Effector memory CD4-positive, alpha-beta T cell (primary cell): Measurements from ENCODE around the gene ADAMTS14.
"Not testable (repeated sequence)": the region's sequence is repeated elsewhere in the genome, so short reads cannot be mapped to it uniquely, and the experiment has no call there.

Experiments used
- DNase-seq, 3 donors: peaks; one replicate each; pipeline ENCODE4 v3.0.0-alpha.2; 2020
- H3K27ac ChIP-seq: 2 replicates; pipeline ENCODE4 v1.7.0; 2013; ENCODE audit warnings: mild to moderate bottlenecking, low read length, moderate library complexity; ENCODE audit not compliant: insufficient read depth, poor library complexity, severe bottlenecking
- H3K27me3 ChIP-seq: replicated peaks from 2 replicates; pipeline ENCODE4 v1.7.0; 2013; ENCODE audit warnings: mild to moderate bottlenecking, low read length; ENCODE audit not compliant: insufficient read depth, control insufficient read depth, poor library complexity, severe bottlenecking
- H3K36me3 ChIP-seq: 2 replicates; pipeline ENCODE4 v1.7.0; 2013; ENCODE audit warnings: mild to moderate bottlenecking, low read length, moderate library complexity; ENCODE audit not compliant: control insufficient read depth, insufficient read depth
- H3K4me1 ChIP-seq: 2 replicates; pipeline ENCODE4 v1.7.0; 2013; ENCODE audit warnings: low read length, mild to moderate bottlenecking; ENCODE audit not compliant: control insufficient read depth, insufficient read depth, poor library complexity, severe bottlenecking
- H3K4me3 ChIP-seq: 2 replicates; pipeline ENCODE4 v1.7.0; 2013; ENCODE audit warnings: low read length, low read depth, mild to moderate bottlenecking; ENCODE audit not compliant: insufficient read depth, poor library complexity, severe bottlenecking
- H3K9me3 ChIP-seq: 2 replicates; pipeline ENCODE4 v1.7.0; 2013; ENCODE audit warnings: mild to moderate bottlenecking, low read length, moderate library complexity; ENCODE audit not compliant: control insufficient read depth
- total RNA-seq, 3 donors: gene quantifications; one replicate each; lab custom pipeline; 2026; lab: John Stamatoyannopoulos, UW

Gene ADAMTS14
- total RNA-seq: 0 to 0.77 (median 0) reads per million in 3 donors

GRCh38 chr10:70672165-70673042, at the start of gene ADAMTS14:
Gene ADAMTS14, plus strand, starts transcription at chr10:70672506. Its CDS starts 297 bp downstream, at chr10:70672803.
- H3K27ac ChIP-seq: no peak within 1 kb of the TSS
- no peaks in the 10 kb centered on the region for H3K9me3 ChIP-seq
- no peak within 1 kb of the TSS for H3K4me3 ChIP-seq
- no peaks in the 10 kb centered on the region for H3K36me3 ChIP-seq
- H3K27me3 ChIP-seq: peaks cover 10% of the 10 kb centered on the region
- no peaks in the 10 kb centered on the region for H3K4me1 ChIP-seq
- DNase-seq: no peak

DNA sequence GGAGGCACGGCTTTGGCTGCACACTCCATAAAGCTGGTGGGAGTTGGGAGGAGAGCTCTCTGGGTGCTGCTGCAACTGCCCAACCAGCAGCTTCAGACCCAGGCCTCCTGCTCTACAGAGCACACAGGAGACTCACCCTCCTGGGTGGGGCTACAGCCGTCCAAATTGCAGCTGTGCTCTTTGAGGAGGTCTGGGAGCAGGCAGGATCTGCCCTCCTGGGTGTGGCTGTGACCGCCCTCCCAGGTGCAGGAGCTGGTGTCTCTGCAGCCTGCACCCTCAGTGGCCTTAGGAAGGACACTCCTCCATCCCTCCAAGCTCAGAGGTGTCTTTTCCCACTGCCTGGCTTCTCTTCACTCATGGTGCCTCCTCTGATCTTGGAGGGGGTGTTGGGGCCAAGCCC, 49.8 kb upstream of the ADAMTS14 start:
- no peak for DNase-seq
- H3K9me3 ChIP-seq: no peaks in the 10 kb centered on the region
- no peaks in the 10 kb centered on the region for H3K4me1 ChIP-seq
- no peaks in the 10 kb centered on the region for H3K36me3 ChIP-seq
- no peak overlapping the region for H3K27ac ChIP-seq
- H3K27me3 ChIP-seq: no peaks in the 10 kb centered on the region
- H3K4me3 ChIP-seq: no peak overlapping the region

GRCh38 chr10:70622981-70623844, 49.1 kb upstream of the ADAMTS14 start:
- no peak for DNase-seq
- H3K4me1 ChIP-seq: no peaks in the 10 kb centered on the region
- no peak overlapping the region for H3K4me3 ChIP-seq
- H3K36me3 ChIP-seq: no peaks in the 10 kb centered on the region
- H3K9me3 ChIP-seq: no peaks in the 10 kb centered on the region
- H3K27ac ChIP-seq: no peak overlapping the region
- no peaks in the 10 kb centered on the region for H3K27me3 ChIP-seq

GRCh38 chr10:70626056-70626455, 46.2 kb upstream of the ADAMTS14 start:
- Histone ChIP-seq H3K27ac (no peak overlapping the region), H3K4me3 (no peak overlapping the region), H3K9me3 (no peaks in the 10 kb centered on the region), H3K4me1 (no peaks in the 10 kb centered on the region), H3K27me3 (no peaks in the 10 kb centered on the region), H3K36me3 (no peaks in the 10 kb centered on the region)
- DNase-seq: no peak

- Histone ChIP-seq H3K9me3 (no peaks in the 10 kb centered on the region), H3K27me3 (no peaks in the 10 kb centered on the region), H3K36me3 (no peaks in the 10 kb centered on the region), H3K4me3 (no peak overlapping the region), H3K4me1 (no peaks in the 10 kb centered on the region), H3K27ac (no peak overlapping the region)
- DNase-seq: no peak
Observed at GRCh38 chr10:70629338-70629737, 43.0 kb upstream of the ADAMTS14 start.

GRCh38 chr10:70631735-70632134, 40.6 kb upstream of the ADAMTS14 start:
- not testable (repeated sequence) for H3K36me3 ChIP-seq, DNase-seq, H3K9me3 ChIP-seq, H3K27me3 ChIP-seq, H3K4me1 ChIP-seq, H3K4me3 ChIP-seq, H3K27ac ChIP-seq

DNA sequence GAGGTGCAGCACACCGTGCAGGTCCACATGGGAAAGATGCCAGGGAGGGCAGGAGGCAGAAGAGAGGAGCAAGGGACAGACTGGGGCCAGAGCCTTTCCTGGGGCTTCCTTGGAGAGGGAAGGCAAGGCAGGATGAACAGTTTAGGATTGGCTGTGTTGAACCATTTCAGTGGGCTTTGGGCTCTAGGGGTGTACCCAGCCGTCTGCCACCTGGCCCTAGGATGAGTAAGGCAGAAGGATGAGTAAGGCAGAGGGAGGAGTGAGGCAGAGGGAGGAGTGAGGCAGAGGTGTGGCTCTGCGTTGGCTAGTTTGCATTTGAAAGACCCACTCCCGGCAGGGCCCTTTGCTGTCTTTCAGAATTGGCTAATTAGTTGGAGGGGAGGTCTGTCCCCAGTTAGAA, 38.3 kb upstream of the ADAMTS14 start:
- H3K27me3 ChIP-seq: no peaks in the 10 kb centered on the region
- no peaks in the 10 kb centered on the region for H3K36me3 ChIP-seq
- H3K4me1 ChIP-seq: no peaks in the 10 kb centered on the region
- no peak overlapping the region for H3K4me3 ChIP-seq
- DNase-seq: no peak
- H3K9me3 ChIP-seq: no peaks in the 10 kb centered on the region
- no peak overlapping the region for H3K27ac ChIP-seq

GRCh38 chr10:70634515-70634914, 37.8 kb upstream of the ADAMTS14 start:
- H3K27ac ChIP-seq, DNase-seq, H3K9me3 ChIP-seq, H3K27me3 ChIP-seq, H3K4me1 ChIP-seq, H3K36me3 ChIP-seq, H3K4me3 ChIP-seq: not testable (repeated sequence)

DNA sequence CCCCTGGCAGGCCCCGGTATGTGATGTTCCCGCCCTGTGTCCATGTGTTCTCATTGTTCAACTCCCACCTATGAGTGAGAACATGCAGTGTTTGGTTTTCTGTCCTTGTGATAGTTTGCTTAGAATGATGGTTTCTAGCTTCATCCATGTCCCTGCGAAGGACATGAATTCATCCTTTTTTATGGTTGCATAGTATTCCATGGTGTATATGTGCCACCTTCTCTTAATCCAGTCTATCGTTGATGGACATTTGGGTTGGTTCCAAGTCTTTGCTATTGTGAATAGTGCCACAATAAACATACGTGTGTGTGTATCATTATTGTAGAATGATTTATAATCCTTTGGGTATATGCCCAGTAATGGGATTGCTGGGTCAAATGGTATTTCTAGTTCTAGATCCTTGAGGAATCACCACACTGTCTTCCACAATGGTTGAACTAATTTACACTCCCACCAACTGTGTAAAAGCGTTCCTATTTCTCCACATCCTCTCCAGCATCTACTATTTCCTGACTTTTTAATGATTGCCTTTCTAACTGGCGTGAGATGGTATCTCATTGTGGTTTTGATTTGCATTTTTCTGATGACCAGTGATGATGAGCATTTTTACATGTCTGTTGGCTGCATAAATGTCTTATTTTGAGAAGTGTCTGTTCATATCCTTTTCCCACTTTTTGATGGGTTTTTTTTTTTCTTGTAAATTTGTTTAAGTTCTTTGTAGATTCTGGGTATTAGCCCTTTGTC, 32.5 kb upstream of the ADAMTS14 start:
- not testable (repeated sequence) for H3K4me1 ChIP-seq, H3K36me3 ChIP-seq, H3K27me3 ChIP-seq, H3K27ac ChIP-seq, H3K4me3 ChIP-seq, H3K9me3 ChIP-seq, DNase-seq
